T-helper 2 cell treated with Interferon-gamma antibody and Interleukin-4, amounts not matched to agents 100 ng/mL and 5 ng/mL, for 36 hours (primary cell): ENCODE data around the gene CLUH. TPM values are rescaled to one million over a fixed set of nuclear protein-coding genes. Genes with fewer than 3 reads are reported as not detected.

Source experiments
- intact Hi-C: fragments of 100-400 bp; cut with micrococcal nuclease; formaldehyde crosslinking; loops from one replicate; pipeline ENCODE4 v1.15.1; 2023
- total RNA-seq: library from RNA; stranded (reverse); gene quantifications from 2 replicates; pipeline ENCODE4 v1.2.3, GENCODE V29; 2022

CLUH gene
- total RNA-seq, 1 donor from 2014 or later = 79.3 TPM

- intact Hi-C loops = no loop called here
Measured at GRCh38 chr17:2722611-2723010, 11.0 kb upstream of the CLUH start.

DNA sequence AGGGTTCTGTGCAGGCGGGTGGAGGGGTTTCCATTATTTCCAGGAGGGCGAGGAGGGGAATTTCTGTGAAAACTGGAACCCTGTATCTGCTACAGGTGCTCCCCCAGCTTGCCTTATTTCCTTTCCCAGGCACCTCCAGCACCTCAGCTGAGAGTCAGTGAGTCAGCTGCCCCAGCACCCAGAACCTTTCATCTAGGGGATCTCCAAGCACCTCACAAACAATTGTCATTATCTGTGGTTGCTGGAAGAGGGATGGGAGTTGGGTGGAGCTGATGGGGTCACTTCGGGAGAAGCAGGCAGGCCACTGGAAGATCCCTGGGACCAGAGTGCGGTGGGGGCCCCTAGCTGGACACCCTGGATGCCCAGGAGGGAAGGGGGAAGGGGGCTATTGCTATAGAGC lies 10.0 kb upstream of the CLUH start:
- intact Hi-C loops = no loop called here

GRCh38 chr17:2719861-2720260 lies 8.3 kb upstream of the CLUH start:
- intact Hi-C loops = no loop called here

DNA sequence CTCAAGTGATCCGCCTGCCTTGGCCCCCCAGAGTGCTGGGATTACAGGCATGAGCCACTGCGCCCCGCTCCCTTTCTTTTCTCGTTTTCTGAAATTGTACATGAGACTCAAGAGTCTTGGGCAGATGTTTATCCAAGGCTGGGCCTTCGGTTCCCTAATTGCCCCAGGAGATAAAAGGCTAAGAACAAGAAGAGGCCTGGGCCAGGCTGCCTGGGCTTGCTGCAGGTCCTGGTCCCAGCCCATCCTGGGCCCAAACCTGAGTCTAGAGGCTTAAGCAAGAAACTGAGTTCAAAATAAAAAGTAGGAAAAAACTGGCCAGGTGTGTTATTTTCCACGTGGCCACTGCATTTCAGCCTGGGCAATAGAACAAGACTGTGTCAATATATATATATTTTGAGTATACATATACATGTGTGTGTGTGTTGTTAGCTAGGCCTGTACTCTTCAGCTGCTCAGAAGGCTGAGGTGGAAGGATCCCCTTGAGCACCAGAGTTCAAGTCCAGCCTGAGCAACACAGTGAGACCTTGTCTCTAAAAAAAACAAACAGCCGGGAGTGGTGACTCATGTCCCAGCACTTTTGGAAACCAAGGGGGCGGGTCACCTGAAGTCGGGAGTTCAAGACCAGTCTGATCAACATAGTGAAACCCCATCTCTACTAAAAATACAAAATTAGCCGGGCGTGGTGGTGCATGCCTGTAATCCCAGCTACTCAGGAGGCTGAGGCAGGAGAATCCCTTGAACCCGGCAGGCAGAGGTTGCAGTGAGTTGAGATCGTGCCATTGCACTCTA lies 6.8 kb upstream of the CLUH start:
- intact Hi-C loops = no loop called here

DNA sequence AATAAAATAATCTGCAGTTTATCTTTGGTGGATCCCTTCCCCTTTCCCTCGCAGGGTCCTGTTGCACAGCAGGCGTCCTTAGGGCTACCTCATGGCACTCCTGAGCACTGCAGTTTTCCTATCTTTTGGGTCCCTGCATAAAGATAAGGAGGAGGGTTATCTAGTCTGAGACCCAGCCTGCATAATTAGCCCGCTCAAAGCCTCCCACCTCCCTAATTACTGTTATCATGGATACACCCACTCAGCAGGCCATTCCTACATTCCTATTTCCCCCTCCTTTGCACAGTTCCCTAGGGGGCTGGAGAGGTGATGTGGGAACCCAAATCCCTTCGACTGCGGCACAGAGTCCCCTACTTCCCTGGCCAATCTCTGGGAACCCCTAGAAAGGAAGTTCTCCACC lies 5.1 kb upstream of the CLUH start:
- intact Hi-C loops = no loop called here

GRCh38 chr17:2713881-2714280 lies 2.3 kb upstream of the CLUH start:
- intact Hi-C loops = loop anchor here (5.0 kb wide), 2 partner anchors 202 to 412 kb away; partner anchors contain the start of genes METTL16, SMG6 and SRR

DNA sequence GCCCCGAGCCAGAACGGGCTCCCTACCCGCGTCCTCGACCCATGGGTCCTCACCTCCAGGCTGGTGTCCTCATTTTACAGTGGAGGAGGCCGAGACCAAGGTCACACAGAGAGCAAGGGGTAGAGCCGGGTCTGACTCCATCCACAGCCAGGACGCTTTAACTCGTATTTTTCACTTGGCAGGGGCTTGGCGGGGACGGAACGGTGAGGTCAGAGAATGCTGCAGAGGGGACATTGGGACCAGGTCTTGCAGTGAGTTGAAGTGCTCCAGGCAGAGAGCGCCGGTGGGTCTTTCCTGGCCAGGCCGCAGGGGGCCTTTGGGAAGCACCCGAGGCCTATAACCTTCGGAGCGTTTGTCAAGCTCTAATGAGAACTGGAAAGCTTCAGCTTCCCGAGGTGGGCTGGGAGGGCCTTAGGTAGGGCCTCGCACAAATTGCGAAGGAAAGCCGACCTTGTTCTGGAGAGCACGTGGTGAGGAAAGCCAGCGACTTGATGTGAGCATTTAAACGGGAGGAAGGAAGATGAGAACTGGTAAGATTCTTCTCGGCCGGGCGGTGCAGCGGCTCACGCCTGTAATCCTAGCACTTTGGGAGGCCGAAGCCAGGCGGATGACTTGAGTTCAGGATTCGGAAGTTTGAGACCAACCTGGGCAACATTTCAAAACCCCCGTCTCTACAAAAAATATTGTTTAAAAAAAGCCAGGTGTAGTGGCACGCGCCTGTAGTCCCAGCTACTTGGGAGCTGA lies 908 bp upstream of the CLUH start:
- intact Hi-C loops = loop anchor here (5.0 kb wide), 2 partner anchors 200 to 410 kb away; partner anchors contain the start of genes METTL16, SMG6 and SRR

GRCh38 chr17:2710803-2711607 lies 559 bp downstream of the CLUH start:
- intact Hi-C loops = loop anchor here (1.0 to 5.0 kb wide), 4 partner anchors 118 to 409 kb away; partner anchors contain the start of genes METTL16, MNT, PAFAH1B1 and SMG6

GRCh38 chr17:2710071-2710802 lies 1.3 kb downstream of the CLUH start:
- intact Hi-C loops = loop anchor here (2.0 to 5.0 kb wide), 3 partner anchors 117 to 408 kb away; partner anchors contain the start of genes METTL16, PAFAH1B1, SMG6 and SRR

- intact Hi-C loops = loop anchor here (2.0 kb wide), 1 partner anchor 18 kb away; no protein-coding TSS in a partner anchor
Measured at GRCh38 chr17:2709183-2709661, 2.3 kb downstream of the CLUH start.

GRCh38 chr17:2708585-2709182 lies 2.9 kb downstream of the CLUH start:
- intact Hi-C loops = loop anchor here (2.0 kb wide), 1 partner anchor 18 kb away; no protein-coding TSS in a partner anchor

GRCh38 chr17:2707721-2708584 lies 3.6 kb downstream of the CLUH start:
- intact Hi-C loops = loop anchor here (2.0 kb wide), 1 partner anchor 17 kb away; no protein-coding TSS in a partner anchor

DNA sequence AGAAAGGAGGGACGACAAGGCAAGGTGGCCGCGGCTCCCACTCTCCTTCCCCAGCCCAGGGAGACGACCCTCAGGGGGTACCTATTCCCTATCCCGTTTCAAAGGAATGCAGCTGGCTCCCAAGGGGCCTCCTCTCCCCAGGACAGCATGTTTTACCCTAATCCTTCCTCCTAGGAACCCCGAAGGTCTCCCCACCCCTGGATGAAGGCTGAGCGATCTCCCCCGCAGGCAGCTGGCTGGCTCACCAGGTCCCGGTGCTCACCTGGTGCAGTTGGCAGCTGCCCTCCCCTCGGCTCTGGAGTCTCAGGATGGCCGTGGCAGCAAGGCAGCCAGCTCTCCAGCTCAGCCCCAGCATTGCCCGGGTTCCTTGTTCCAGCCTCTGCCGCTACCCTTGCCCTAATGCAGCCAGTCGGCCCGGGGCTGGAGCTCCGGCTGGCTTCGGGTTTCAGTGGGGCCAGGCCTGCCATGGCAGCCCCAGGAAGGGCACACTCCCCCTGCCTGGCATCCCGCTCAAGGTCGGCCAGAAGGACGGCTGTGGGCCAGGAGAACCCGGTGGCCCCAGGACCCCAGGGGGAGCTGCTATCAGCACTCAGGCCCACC lies 4.6 kb downstream of the CLUH start:
- intact Hi-C loops = no loop called here

DNA sequence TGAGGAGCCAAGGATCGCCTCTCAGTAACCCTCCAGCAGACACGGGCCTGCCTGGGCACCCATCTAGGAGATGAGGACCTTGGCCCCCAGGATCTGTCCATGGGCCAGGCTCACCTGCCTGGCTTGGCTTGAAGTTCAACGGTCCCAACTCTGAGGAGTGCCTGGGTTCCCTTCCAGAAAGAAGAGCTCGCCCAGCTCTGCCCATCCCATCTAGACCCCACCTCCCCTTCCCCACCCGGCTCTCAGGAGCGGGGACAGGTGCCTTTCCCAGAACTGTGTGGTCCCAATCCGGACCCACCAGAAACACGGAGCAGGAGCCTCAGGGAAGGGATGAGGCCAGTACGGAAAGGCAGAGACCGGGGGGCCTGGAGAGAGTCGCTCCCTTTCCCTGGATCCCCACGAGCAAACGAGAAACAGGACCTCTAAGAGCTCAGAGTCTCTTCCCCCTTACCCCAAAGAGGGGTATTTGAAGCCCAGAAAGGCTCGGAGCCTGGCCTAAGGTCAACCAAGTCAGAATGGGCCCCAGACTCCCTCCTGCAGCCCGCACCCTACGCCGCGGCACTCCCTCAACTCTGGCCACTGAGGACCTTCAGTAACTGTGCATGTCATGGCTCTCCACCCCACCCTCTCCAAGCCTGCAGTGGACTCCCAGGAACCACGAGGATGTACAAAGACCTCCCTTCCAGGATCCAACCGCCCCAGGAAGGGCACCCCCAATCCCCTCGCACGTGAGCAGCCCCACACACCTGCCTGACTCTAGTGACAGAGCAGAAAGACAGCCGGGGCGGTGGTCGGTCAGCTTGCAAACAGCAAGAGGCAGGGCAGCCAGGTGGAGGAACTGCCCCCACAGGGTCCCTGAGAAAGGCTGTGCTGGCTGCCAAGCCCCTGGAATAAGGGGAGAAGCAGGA lies 5.4 kb downstream of the CLUH start:
- intact Hi-C loops = no loop called here

DNA sequence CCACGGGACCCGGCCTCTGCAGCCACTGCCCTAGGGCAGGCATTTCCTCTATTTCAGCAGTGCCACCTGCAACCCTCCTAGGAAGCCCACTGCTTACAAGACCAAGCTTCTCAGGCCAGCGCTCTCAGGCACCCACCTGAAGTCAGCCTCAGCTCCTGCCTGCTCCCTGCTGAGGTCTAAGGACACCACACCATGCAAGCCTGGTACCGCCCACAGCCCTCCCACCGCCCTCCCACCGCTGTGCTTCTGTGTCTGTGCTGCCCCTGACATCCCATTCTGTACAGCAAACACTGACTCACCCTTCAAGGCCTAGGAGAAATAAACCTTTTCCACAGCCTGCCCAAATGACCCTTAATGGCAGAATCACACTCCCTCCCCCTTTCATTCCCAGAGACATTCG lies 6.3 kb downstream of the CLUH start:
- intact Hi-C loops = no loop called here

GRCh38 chr17:2704890-2705248 lies 6.7 kb downstream of the CLUH start:
- intact Hi-C loops = no loop called here

GRCh38 chr17:2704031-2704889 lies 7.3 kb downstream of the CLUH start:
- intact Hi-C loops = no loop called here
